Retinal pigment epithelial cell (primary cell): Measurements from ENCODE around the gene ACMSD.
"Not testable (repeated sequence)": the region's sequence is repeated elsewhere in the genome, so short reads cannot be mapped to it uniquely, and the experiment has no call there.

Source experiments
- DNase-seq: peaks from one replicate; pipeline ENCODE4 v3.0.0-alpha.2; 2010; ENCODE audit warnings: low read depth
- H3K4me3 ChIP-seq: 2 replicates; pipeline ENCODE4 v1.5.1; 2011; ENCODE audit warnings: mild to moderate bottlenecking, low read length, control low read depth, moderate library complexity
- TF ChIP-seq, protein P1 (sequence below): conservative IDR thresholded peaks from 2 replicates; pipeline ENCODE4 v1.5.1; 2011; ENCODE audit warnings: low read depth, low read length, control low read depth, inconsistent platforms

ACMSD gene

GRCh38 chr2:134905168-134905567 lies 66.8 kb downstream of the ACMSD start:
- DNase-seq = no peak
- TF ChIP-seq, protein P1, sequence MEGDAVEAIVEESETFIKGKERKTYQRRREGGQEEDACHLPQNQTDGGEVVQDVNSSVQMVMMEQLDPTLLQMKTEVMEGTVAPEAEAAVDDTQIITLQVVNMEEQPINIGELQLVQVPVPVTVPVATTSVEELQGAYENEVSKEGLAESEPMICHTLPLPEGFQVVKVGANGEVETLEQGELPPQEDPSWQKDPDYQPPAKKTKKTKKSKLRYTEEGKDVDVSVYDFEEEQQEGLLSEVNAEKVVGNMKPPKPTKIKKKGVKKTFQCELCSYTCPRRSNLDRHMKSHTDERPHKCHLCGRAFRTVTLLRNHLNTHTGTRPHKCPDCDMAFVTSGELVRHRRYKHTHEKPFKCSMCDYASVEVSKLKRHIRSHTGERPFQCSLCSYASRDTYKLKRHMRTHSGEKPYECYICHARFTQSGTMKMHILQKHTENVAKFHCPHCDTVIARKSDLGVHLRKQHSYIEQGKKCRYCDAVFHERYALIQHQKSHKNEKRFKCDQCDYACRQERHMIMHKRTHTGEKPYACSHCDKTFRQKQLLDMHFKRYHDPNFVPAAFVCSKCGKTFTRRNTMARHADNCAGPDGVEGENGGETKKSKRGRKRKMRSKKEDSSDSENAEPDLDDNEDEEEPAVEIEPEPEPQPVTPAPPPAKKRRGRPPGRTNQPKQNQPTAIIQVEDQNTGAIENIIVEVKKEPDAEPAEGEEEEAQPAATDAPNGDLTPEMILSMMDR = no peak
- H3K4me3 ChIP-seq = no peak overlapping the region

- TF ChIP-seq, protein P1 = no peak
- no peak for DNase-seq
Measured at GRCh38 chr2:134906726-134907125, 68.3 kb downstream of the ACMSD start.

GRCh38 chr2:134907441-134908116 lies 69.2 kb downstream of the ACMSD start:
- not testable (repeated sequence) for DNase-seq

More at GRCh38 chr2:134906726-134907125, 68.3 kb downstream of the ACMSD start:
- no peak overlapping the region for H3K4me3 ChIP-seq

DNA sequence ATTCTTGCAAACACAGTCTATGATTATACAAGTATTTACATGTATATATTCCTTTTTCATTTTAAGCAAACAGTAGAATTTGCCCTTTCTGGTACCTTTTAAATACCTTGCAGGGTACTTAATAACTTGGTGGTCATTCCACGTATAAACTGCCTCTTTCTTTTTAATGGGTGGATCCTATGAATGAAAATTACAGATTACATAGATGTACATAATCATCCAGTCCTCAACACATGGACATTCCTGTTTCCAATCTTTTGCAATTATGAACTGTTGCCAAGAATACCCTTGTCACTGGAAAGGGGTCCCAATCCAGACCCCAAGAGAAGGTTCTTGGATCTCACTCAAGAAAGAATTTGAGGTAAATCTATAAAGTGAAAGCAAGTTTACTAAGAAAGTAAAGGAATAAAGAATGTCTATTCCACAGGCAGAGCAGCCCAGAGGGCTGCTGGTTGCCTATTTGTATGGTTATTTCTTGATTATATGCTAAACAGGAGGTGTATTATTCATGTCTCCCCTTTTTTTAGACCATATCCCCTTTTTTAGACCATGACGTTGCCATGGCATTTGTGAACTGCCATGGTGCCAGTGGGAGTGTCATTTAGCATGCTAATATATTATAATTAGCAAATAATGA lies 72.5 kb downstream of the ACMSD start:
- no peak overlapping the region for H3K4me3 ChIP-seq
- TF ChIP-seq, protein P1 = no peak
- no peak for DNase-seq

More at GRCh38 chr2:134907441-134908116, 69.2 kb downstream of the ACMSD start:
- not testable (repeated sequence) for H3K4me3 ChIP-seq

DNA sequence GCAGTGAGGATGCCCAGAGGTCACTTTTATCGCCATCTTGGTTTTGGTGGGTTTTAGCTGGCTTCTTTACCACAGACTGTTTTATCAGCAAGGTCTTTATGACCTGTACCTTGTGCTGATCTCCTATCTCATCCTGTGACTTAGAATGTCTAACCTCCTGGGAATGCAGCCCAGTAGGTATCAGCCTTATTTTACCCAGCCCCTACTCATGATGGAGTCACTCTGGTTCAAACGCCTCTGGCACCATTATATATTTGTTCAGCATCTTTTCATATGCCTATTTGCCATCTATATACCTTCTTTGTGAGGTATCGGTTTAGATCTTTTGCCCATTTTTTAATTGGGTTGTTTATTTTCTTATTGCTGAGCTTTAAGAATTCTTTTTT lies 73.0 kb downstream of the ACMSD start:
- TF ChIP-seq, protein P1 = no peak
- no peak for DNase-seq
- H3K4me3 ChIP-seq = no peak overlapping the region

DNA sequence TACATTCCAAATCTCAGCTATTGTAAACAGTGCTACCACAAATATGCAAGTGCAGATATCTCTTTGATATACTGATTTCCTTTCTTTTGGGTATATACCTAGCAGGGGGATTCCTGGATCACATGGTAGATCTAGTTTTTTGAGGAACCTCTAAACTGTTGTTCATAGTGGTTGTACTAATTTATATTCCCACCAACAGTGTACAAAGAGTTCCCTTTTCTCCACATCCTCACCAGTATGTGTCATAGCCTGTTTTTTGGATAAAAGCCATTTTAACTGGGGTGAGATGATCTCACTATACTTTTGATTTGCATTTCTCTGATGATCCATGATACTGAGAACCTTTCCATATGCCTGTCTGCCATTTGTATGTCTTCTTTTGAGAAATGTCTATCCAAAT lies 73.9 kb downstream of the ACMSD start:
- TF ChIP-seq, protein P1 = no peak
- DNase-seq = no peak
- H3K4me3 ChIP-seq = no peak overlapping the region

GRCh38 chr2:134917360-134917865 lies 79.0 kb downstream of the ACMSD start:
- DNase-seq = no peak
- TF ChIP-seq, protein P1 = no peak
- peak overlapping the region; percentile 79 for H3K4me3 ChIP-seq
